GM12878 (cell line): Measurements from ENCODE around the gene MEX3D. TPM values are rescaled to one million over a fixed set of nuclear protein-coding genes. Genes with fewer than 3 reads are reported as not detected.

Experiments
- ATAC-seq: fragments of 200-7000 bp; cut with Tn5 transposase; 3 replicates; pipeline ENCODE4 v1.9.1; 2020; ENCODE audit warnings: mild to moderate bottlenecking, moderate library complexity
- BruUV-seq: library from RNA; stranded (reverse); fragments of 400-500 nt; replicated peaks from 2 replicates; lab custom pipeline; 2021; lab: Mats Ljungman, UMichigan
- CTCF ChIA-PET: fragments of 300-600 bp; sonication (Branson Sonifier 250); formaldehyde crosslinking; extraction: SDS; loops from one replicate; lab custom pipeline; 2021; ENCODE audit warnings: inconsistent platforms; lab: Yijun Ruan, JAX
- POLR2A ChIA-PET: fragments of 350-600 bp; formaldehyde crosslinking; extraction: SDS; loops from one replicate; lab custom pipeline; 2021; ENCODE audit warnings: inconsistent platforms; lab: Charles Lee
- RAD21 ChIA-PET: fragments of 300-600 bp; sonication (Branson Sonifier 250); formaldehyde crosslinking; loops from one replicate; lab custom pipeline; 2023; ENCODE audit warnings: antibody characterized with exemption; ENCODE audit not compliant: unreplicated experiment; lab: Charles Lee
- SMC1A ChIA-PET: fragments of 300-600 bp; sonication (Branson Sonifier 250); formaldehyde crosslinking; loops from one replicate; lab custom pipeline; 2023; ENCODE audit not compliant: unreplicated experiment, uncharacterized antibody; lab: Charles Lee
- DNase-seq: peaks from one replicate; pipeline ENCODE4 v3.0.0-alpha.2; 2011; ENCODE audit warnings: low read depth, low spot score
- FAIRE-seq: peaks from 3 replicates; lab custom pipeline; 2011; peaks lifted over from hg19 to GRCh38; lab: Jason Lieb, UNC
- H2AFZ ChIP-seq: 2 replicates; pipeline ENCODE4 v1.6.0; 2011; ENCODE audit warnings: low read depth, low read length, control low read depth; ENCODE audit not compliant: control insufficient read depth
- H3K27ac ChIP-seq: 2 replicates; pipeline ENCODE4 v1.5.1; 2011; ENCODE audit warnings: control low read depth; ENCODE audit not compliant: control insufficient read depth, insufficient read depth
- H3K27me3 ChIP-seq, 2 experiments: replicated peaks in 1 of 2; 2 replicates each; pipeline versions ENCODE4 v1.6.0 to v1.6.1; 2011; ENCODE audit warnings: low read length in 1 of 2; ENCODE audit not compliant: control insufficient read depth in 2 of 2, insufficient read depth in 2 of 2
- H3K36me3 ChIP-seq, 2 experiments: 2 replicates each; pipeline ENCODE4 v1.5.1; 2011; ENCODE audit warnings: low read length in 1 of 2; ENCODE audit not compliant: control insufficient read depth in 2 of 2, insufficient read depth in 2 of 2
- H3K4me1 ChIP-seq: 2 replicates; pipeline ENCODE4 v1.6.1; 2011; ENCODE audit warnings: mild to moderate bottlenecking, low read length, moderate library complexity, mixed read lengths; ENCODE audit not compliant: control insufficient read depth, insufficient read depth
- H3K4me2 ChIP-seq: 2 replicates; pipeline ENCODE4 v1.6.0; 2011; ENCODE audit warnings: control low read depth; ENCODE audit not compliant: control insufficient read depth, insufficient read depth
- H3K4me3 ChIP-seq: fragments of 200-600 bp; sonication (generic); 2 replicates; pipeline ENCODE4 v1.5.1; 2016
- H3K79me2 ChIP-seq: 2 replicates; pipeline ENCODE4 v1.6.0; 2011; ENCODE audit warnings: low read length; ENCODE audit not compliant: control insufficient read depth, insufficient read depth
- H3K9ac ChIP-seq: 2 replicates; pipeline ENCODE4 v1.8.0; 2011; ENCODE audit warnings: low read length, control low read depth, mixed read lengths; ENCODE audit not compliant: control insufficient read depth, insufficient read depth
- H3K9me3 ChIP-seq: replicated peaks from 3 replicates; pipeline ENCODE4 v1.5.1; 2011; ENCODE audit warnings: mild to moderate bottlenecking, low read length; ENCODE audit not compliant: control insufficient read depth, insufficient read depth
- H4K20me1 ChIP-seq: 2 replicates; pipeline ENCODE4 v1.6.0; 2011; ENCODE audit not compliant: control insufficient read depth, insufficient read depth
- ATF7 ChIP-seq: fragments of 450-650 bp; IDR thresholded peaks from 2 replicates; pipeline ENCODE4 v1.6.1; 2016; ENCODE audit warnings: low read depth, mild to moderate bottlenecking
- CBFB ChIP-seq: IDR thresholded peaks from 2 replicates; pipeline ENCODE4 v1.6.1; 2016; ENCODE audit warnings: antibody characterized with exemption, low read depth
- ESRRA ChIP-seq: IDR thresholded peaks from 2 replicates; pipeline ENCODE4 v1.6.1; 2012; ENCODE audit warnings: mild to moderate bottlenecking, low read length, improper control_type of control experiment
- IKZF1 ChIP-seq: fragments of 450-650 bp; conservative IDR thresholded peaks from 2 replicates; pipeline ENCODE4 v1.6.1; 2017; ENCODE audit warnings: antibody characterized with exemption, mild to moderate bottlenecking
- IRF3 ChIP-seq: fragments of 450-650 bp; IDR thresholded peaks from 2 replicates; pipeline ENCODE4 v1.6.1; 2014; ENCODE audit warnings: mild to moderate bottlenecking
- MAX ChIP-seq: IDR thresholded peaks from 2 replicates; pipeline ENCODE4 v1.6.1; 2012; ENCODE audit warnings: low read depth, low read length, improper control_type of control experiment
- NR2C1 ChIP-seq: fragments of 450-650 bp; IDR thresholded peaks from 2 replicates; pipeline ENCODE4 v1.6.1; 2017; ENCODE audit warnings: antibody characterized with exemption, mild to moderate bottlenecking, moderate library complexity
- REST ChIP-seq: IDR thresholded peaks from 2 replicates; pipeline ENCODE4 v1.6.1; 2012; ENCODE audit warnings: mild to moderate bottlenecking, low read depth, low read length
- TCF7 ChIP-seq: IDR thresholded peaks from 2 replicates; pipeline ENCODE4 v1.6.1; 2014; ENCODE audit warnings: antibody characterized with exemption, borderline replicate concordance
- WGBS: methylation state at CpG from one replicate; pipeline ENCODE4 v1.1.6; 2016; ENCODE audit warnings: low lambda C conversion rate; ENCODE audit not compliant: insufficient replicate concordance, insufficient coverage; ENCODE audit errors: missing lambda C conversion rate; 5-methylcytosine and 5-hydroxymethylcytosine counted together
- in situ Hi-C: fragments of 300-500 bp; cut with MboI; formaldehyde crosslinking; loops from 9 replicates; pipeline ENCODE4 v1.14.3; 2018; ENCODE audit warnings: mixed read lengths
- intact Hi-C: fragments of 100-400 bp; cut with micrococcal nuclease; formaldehyde crosslinking; loops from one replicate; pipeline ENCODE4 v1.14.2; 2022; ENCODE audit not compliant: unreplicated experiment
- polyA plus RNA-seq, 11 experiments: library from polyadenylated mRNA; depleted of rRNA in 4 of 11; unstranded in 6 of 11; stranded (reverse) in 5 of 11; fragments of >200 nt; fragmentation: Nextera tagmentation in 4 of 11; fragmentation: Illumina TruSeq in 1 of 11; extraction: Ambion mirVana in 4 of 11; extraction: Trizol in 1 of 11; gene quantifications; 1 replicate in 1 of 11; 2 replicates in 10 of 11; pipeline versions ENCODE4 v1.2.1 to v1.2.3, GENCODE V29; 2011 to 2016; ENCODE audit warnings: inconsistent platforms in 2 of 11, missing spikeins in 2 of 11, low read depth in 1 of 11
- total RNA-seq, 4 experiments: library from RNA; depleted of rRNA in 3 of 4; stranded (reverse); fragments of >200 nt in 3 of 4; fragmentation: Illumina TruSeq in 1 of 4; extraction: Trizol in 1 of 4; gene quantifications; 2 replicates each; pipeline versions ENCODE4 v1.2.1 to v1.2.3, GENCODE V29; 2013 to 2021

MEX3D gene
- total and polyA plus RNA-seq, 10 of the 15 experiments (the other 5 are each of a cell fraction or from before 2014, with no cell fraction given), result 0.18 to 6.8 (median 0.81) TPM

- SMC1A ChIA-PET, result no interaction called here
These were observed 61.9 kb downstream of the MEX3D start for GRCh38 chr19:1505991-1506881.

GRCh38 chr19:1505012-1505411 lies 63.1 kb downstream of the MEX3D start:
- ATAC-seq (no peak), FAIRE-seq (no peak), DNase-seq (no peak)
- Histone ChIP-seq H3K4me2 (no peak overlapping the region), H3K4me3 (no peak overlapping the region), H3K9ac (no peak overlapping the region), H3K36me3 (no peaks in the 10 kb centered on the region), H3K9me3 (no peaks in the 10 kb centered on the region; the same call in 2 of the 3 replicates), H3K4me1 (no peaks in the 10 kb centered on the region), H2AFZ (no peak overlapping the region), H3K27ac (no peak overlapping the region), H4K20me1 (no peaks in the 10 kb centered on the region)
- ChIA-PET SMC1A (no interaction called here), POLR2A (no interaction called here), RAD21 (no interaction called here), CTCF (interaction anchor here (0.7 kb wide), 2 partner anchors 14 to 231 kb away, joined by 3 read pairs; no protein-coding TSS in a partner anchor)
- intact Hi-C loops, result no loop called here
- WGBS, result 40% methylated on average over 7 of the region's 8 CpGs
- no TSS peak for BruUV-seq
- in situ Hi-C loops, result no loop called here
- TF ChIP-seq ATF7 (no peak), REST (no peak), CBFB (no peak), TCF7 (no peak), ESRRA (no peak), IKZF1 (no peak), IRF3 (no peak)
- TF ChIP-seq, all 136 proteins: peak for 0
- no peaks in the 10 kb centered on the region; a peak in 2 of 4 replicates for H3K27me3 ChIP-seq
- no peaks in the 10 kb centered on the region for H3K79me2 ChIP-seq

More at GRCh38 chr19:1505991-1506881, 61.9 kb downstream of the MEX3D start:
- POLR2A ChIA-PET, result interaction anchor here (0.6 kb wide), 1 partner anchor 15 kb away, joined by 5 read pairs; the partner anchor contains the start of gene REEP6
- Histone ChIP-seq H2AFZ (no peak overlapping the region), H3K79me2 (no peaks in the 10 kb centered on the region), H4K20me1 (no peaks in the 10 kb centered on the region), H3K4me3 (no peak overlapping the region), H3K27ac (no peak overlapping the region), H3K4me1 (no peaks in the 10 kb centered on the region), H3K9me3 (no peaks in the 10 kb centered on the region; the same call in 2 of the 3 replicates), H3K27me3 (no peaks in the 10 kb centered on the region; a peak in 2 of 4 replicates)
- ATAC-seq (no peak), FAIRE-seq (no peak), DNase-seq (no peak)
- CTCF ChIA-PET, result interaction anchor here (0.7 to 0.9 kb wide), 2 partner anchors 40 to 230 kb away, joined by 3 read pairs; no protein-coding TSS in a partner anchor
- RAD21 ChIA-PET, result no interaction called here
- intact Hi-C loops, result no loop called here
- WGBS, result 67% methylated on average over 37 of the region's 45 CpGs
- TF ChIP-seq MAX, result no peak
- peak; percentile 6; the same call in 1 of the 2 replicates for TF ChIP-seq NR2C1
- TF ChIP-seq, all 136 proteins: peak for 1
- no peak overlapping the region for H3K9ac ChIP-seq
- in situ Hi-C loops, result no loop called here
- no peak overlapping the region for H3K4me2 ChIP-seq
- H3K36me3 ChIP-seq, result no peaks in the 10 kb centered on the region
- no TSS peak for BruUV-seq
